PC-9 (cell line): Measurements from ENCODE around the gene BCAR3. TPM values are rescaled to one million over a fixed set of nuclear protein-coding genes. Genes with fewer than 3 reads are reported as not detected.

ENCODE experiments used
- BruUV-seq: library from RNA; stranded (reverse); fragments of 400-500 nt; replicated peaks from 2 replicates; lab custom pipeline; 2021; lab: Mats Ljungman, UMichigan
- CTCF ChIA-PET: fragments of 300-600 bp; sonication (Branson Sonifier 250); formaldehyde crosslinking; loops from one replicate; lab custom pipeline; 2022; ENCODE audit warnings: antibody characterized with exemption; lab: Charles Lee
- POLR2A ChIA-PET: fragments of 300-600 bp; sonication (Branson Sonifier 250); formaldehyde crosslinking; loops from one replicate; lab custom pipeline; 2022; ENCODE audit warnings: antibody characterized with exemption; ENCODE audit not compliant: unreplicated experiment; lab: Charles Lee
- DNase-seq, 2 experiments: peaks; one replicate each; pipeline versions ENCODE4 v3.0.0 to v3.0.0-alpha.2; 2015 to 2022; ENCODE audit warnings: mixed read lengths in 1 of 2
- H2AFZ ChIP-seq: fragments of 200-600 bp; sonication (generic); 2 replicates; pipeline ENCODE4 v1.8.1; 2017; ENCODE audit warnings: antibody characterized with exemption
- H3F3A ChIP-seq: fragments of 200-600 bp; sonication (generic); 2 replicates; pipeline ENCODE4 v1.8.1; 2017; ENCODE audit warnings: antibody characterized with exemption, mild to moderate bottlenecking, low read depth; ENCODE audit not compliant: insufficient read depth
- H3K27ac ChIP-seq: fragments of 200-600 bp; sonication (generic); 2 replicates; pipeline ENCODE4 v1.6.1; 2016; ENCODE audit warnings: mixed run types
- H3K27me3 ChIP-seq: fragments of 200-600 bp; sonication (generic); 2 replicates; pipeline ENCODE4 v1.6.1; 2016; ENCODE audit warnings: low read depth, mixed run types; ENCODE audit not compliant: insufficient read depth
- H3K36me3 ChIP-seq: fragments of 200-600 bp; sonication (generic); 2 replicates; pipeline ENCODE4 v1.6.1; 2016; ENCODE audit warnings: low read depth, mixed run types
- H3K4me1 ChIP-seq: fragments of 200-600 bp; sonication (generic); replicated peaks from 2 replicates; pipeline ENCODE4 v1.6.1; 2016; ENCODE audit warnings: mixed run types; ENCODE audit not compliant: insufficient read depth
- H3K4me2 ChIP-seq: fragments of 200-600 bp; sonication (generic); 2 replicates; pipeline ENCODE4 v1.6.1; 2017; ENCODE audit warnings: mixed run types
- H3K4me3 ChIP-seq: fragments of 200-600 bp; sonication (generic); 2 replicates; pipeline ENCODE4 v1.6.1; 2016; ENCODE audit warnings: mixed run types
- H3K79me2 ChIP-seq: fragments of 200-600 bp; sonication (generic); 2 replicates; pipeline ENCODE4 v1.6.1; 2017; ENCODE audit warnings: low read depth, mixed run types
- H3K9me2 ChIP-seq: fragments of 200-600 bp; sonication (generic); 2 replicates; pipeline ENCODE4 v1.8.1; 2017; ENCODE audit warnings: mild to moderate bottlenecking; ENCODE audit not compliant: insufficient read depth
- H3K9me3 ChIP-seq: fragments of 200-600 bp; sonication (generic); 2 replicates; pipeline ENCODE4 v1.8.1; 2016; ENCODE audit warnings: low read depth; ENCODE audit not compliant: insufficient read depth
- H4K20me1 ChIP-seq: fragments of 200-600 bp; sonication (generic); 2 replicates; pipeline ENCODE4 v1.8.1; 2017; ENCODE audit not compliant: insufficient read depth
- EZH2 ChIP-seq: fragments of 200-600 bp; sonication (generic); IDR thresholded peaks from 2 replicates; pipeline ENCODE4 v1.8.0; 2017; ENCODE audit warnings: antibody characterized with exemption, low read depth
- intact Hi-C: fragments of 100-400 bp; cut with micrococcal nuclease; formaldehyde crosslinking; loops from one replicate; pipeline ENCODE4 v1.10.0; 2022; ENCODE audit not compliant: unreplicated experiment
- total RNA-seq: library from RNA; stranded (reverse); gene quantifications from 2 replicates; pipeline ENCODE4 v1.2.3, GENCODE V29; 2021
- TF ChIP-seq, protein P1 (sequence below): fragments of 200-600 bp; sonication (generic); conservative IDR thresholded peaks from 2 replicates; pipeline ENCODE4 v1.6.1; 2017; ENCODE audit warnings: mixed run types, antibody characterized with exemption, mild to moderate bottlenecking, moderate library complexity

BCAR3 gene
- total RNA-seq, 1 experiment from 2014 or later, result 70.0 TPM

DNA sequence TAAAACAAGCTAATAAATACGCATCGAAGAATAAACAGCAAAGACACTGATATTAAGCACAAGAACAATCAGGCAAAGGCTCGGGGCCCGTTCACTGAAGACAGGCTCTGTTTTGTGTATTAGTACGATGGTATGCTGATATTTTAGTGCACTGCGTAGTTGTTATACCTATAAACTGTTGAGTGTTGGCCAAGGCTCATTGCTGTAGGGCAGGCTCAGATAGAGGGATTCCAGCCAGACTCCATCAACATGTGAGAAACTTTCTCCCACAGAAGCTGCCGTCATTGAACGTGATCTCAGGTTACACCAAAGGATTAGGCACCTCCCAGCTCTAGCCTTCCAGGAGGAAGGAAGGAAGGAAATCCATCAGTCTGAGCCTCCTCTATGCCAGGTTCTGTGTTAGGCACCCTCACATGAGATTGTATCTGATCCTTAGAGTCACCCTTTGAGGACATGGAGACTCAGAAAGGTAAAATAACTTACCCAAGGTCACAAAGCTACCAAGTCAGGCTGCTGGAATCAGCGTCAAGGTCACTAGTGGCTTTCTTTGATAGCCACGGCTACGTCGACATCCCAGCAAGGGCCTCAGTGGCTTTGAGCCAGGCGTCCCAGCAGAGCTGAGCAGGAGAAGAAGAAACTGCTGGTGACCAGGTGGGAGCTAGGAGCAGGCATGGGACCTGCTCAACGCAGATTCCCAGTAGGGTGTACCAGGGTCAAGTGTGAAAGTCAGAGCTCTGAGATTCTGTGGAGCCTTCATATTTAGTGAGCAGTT lies 14.8 kb downstream of the BCAR3 start:
- Histone ChIP-seq H3K9me2 (no peaks in the 10 kb centered on the region), H3K79me2 (peaks cover 100% of the 10 kb centered on the region), H4K20me1 (peaks cover 80% of the 10 kb centered on the region), H3K4me1 (peaks cover 100% of the 10 kb centered on the region), H3K4me3 (peak overlapping the region; percentile 3; the same call in 1 of the 2 replicates), H3K27ac (peak overlapping the region; percentile 86), H2AFZ (no peak overlapping the region), H3K4me2 (peak overlapping the region; percentile 65), H3F3A (peaks cover 100% of the 10 kb centered on the region), H3K9me3 (no peaks in the 10 kb centered on the region), H3K27me3 (no peaks in the 10 kb centered on the region), H3K36me3 (peaks cover 85% of the 10 kb centered on the region)
- BruUV-seq, result no TSS peak
- intact Hi-C loops, result no loop called here
- TF ChIP-seq EZH2, result no peak
- TF ChIP-seq, protein P1, sequence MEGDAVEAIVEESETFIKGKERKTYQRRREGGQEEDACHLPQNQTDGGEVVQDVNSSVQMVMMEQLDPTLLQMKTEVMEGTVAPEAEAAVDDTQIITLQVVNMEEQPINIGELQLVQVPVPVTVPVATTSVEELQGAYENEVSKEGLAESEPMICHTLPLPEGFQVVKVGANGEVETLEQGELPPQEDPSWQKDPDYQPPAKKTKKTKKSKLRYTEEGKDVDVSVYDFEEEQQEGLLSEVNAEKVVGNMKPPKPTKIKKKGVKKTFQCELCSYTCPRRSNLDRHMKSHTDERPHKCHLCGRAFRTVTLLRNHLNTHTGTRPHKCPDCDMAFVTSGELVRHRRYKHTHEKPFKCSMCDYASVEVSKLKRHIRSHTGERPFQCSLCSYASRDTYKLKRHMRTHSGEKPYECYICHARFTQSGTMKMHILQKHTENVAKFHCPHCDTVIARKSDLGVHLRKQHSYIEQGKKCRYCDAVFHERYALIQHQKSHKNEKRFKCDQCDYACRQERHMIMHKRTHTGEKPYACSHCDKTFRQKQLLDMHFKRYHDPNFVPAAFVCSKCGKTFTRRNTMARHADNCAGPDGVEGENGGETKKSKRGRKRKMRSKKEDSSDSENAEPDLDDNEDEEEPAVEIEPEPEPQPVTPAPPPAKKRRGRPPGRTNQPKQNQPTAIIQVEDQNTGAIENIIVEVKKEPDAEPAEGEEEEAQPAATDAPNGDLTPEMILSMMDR, result no peak
- DNase-seq, result peak; percentile 43 to 66
- ChIA-PET POLR2A (interaction anchor here (0.6 kb wide), 4 partner anchors 26 to 88 kb away, joined by 4 to 6 read pairs (median 5); no protein-coding TSS in a partner anchor), CTCF (interaction anchor here (0.5 to 1.2 kb wide), 2 partner anchors 151 to 460 kb away, joined by 3 read pairs; no protein-coding TSS in a partner anchor)

DNA sequence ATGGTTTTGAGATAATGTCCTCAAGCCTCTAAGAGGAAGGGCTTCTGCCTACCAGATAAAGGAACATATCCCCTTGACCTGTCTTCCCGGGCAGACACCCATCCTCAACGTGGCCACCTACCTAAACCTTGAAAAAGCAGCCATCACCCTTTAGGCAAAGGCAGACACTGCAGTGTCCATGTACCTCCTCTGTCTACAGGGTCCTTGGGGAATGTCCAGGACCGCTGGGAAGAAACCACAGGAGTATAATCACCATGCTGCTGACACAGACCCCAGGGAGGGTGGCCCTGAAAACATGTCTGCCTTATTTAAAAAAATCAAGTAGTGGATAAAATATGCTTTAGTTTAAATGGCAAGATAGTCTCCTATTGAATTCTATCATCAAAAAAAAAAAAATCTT lies 16.6 kb downstream of the BCAR3 start:
- no TSS peak for BruUV-seq
- Histone ChIP-seq H3K4me3 (peak overlapping the region; percentile 8; the same call in 1 of the 2 replicates), H3K4me1 (peaks cover 100% of the 10 kb centered on the region), H3F3A (peaks cover 100% of the 10 kb centered on the region), H2AFZ (no peak overlapping the region), H3K4me2 (peak overlapping the region; percentile 65), H3K27ac (peak overlapping the region; percentile 86), H3K27me3 (no peaks in the 10 kb centered on the region), H3K9me3 (no peaks in the 10 kb centered on the region), H3K9me2 (no peaks in the 10 kb centered on the region), H4K20me1 (peaks cover 67% of the 10 kb centered on the region), H3K79me2 (peaks cover 100% of the 10 kb centered on the region), H3K36me3 (peaks cover 86% of the 10 kb centered on the region)
- ChIA-PET CTCF (interaction anchor here (1.0 kb wide), 1 partner anchor 148 kb away, joined by 6 read pairs; no protein-coding TSS in a partner anchor), POLR2A (interaction anchor here (0.9 kb wide), 1 partner anchor 26 kb away, joined by 8 read pairs; no protein-coding TSS in a partner anchor)
- intact Hi-C loops, result loop anchor here (2.0 kb wide), 1 partner anchor 26 kb away; no protein-coding TSS in a partner anchor
- TF ChIP-seq, protein P1, result no peak
- no peak for TF ChIP-seq EZH2
- DNase-seq, result no peak

DNA sequence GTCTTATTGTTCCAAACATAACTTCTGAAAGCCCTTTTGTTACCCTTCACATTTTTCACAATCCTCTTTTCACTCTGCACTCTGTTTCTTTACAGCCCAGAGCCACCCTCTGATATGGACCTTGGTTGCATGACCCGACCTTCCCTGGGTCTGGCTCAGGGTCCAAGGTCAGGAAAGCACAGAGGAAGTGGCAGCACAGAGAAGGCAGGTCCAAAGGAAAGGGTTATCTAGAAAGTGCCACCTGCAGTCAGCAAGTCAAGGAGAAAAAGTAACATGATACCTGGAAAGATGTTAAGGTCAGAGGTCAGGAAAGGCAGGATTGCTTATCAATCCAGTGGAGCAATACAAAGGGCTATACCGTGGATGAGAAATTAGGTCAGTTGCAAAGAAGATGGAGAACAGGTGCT lies 18.4 kb downstream of the BCAR3 start:
- Histone ChIP-seq H3K27me3 (no peaks in the 10 kb centered on the region), H3K4me1 (peaks cover 87% of the 10 kb centered on the region), H3K9me3 (no peaks in the 10 kb centered on the region), H4K20me1 (peaks cover 65% of the 10 kb centered on the region), H3K79me2 (peaks cover 100% of the 10 kb centered on the region), H3K4me2 (peak overlapping the region; percentile 65), H3K27ac (peak overlapping the region; percentile 86), H3F3A (peaks cover 95% of the 10 kb centered on the region), H3K4me3 (peak overlapping the region; percentile 1; the same call in 1 of the 2 replicates), H3K36me3 (peaks cover 83% of the 10 kb centered on the region), H2AFZ (no peak overlapping the region), H3K9me2 (no peaks in the 10 kb centered on the region)
- no peak for DNase-seq
- intact Hi-C loops, result no loop called here
- POLR2A ChIA-PET, result interaction anchor here (1.0 kb wide), 1 partner anchor 24 kb away, joined by 3 read pairs; no protein-coding TSS in a partner anchor
- BruUV-seq, result no TSS peak
- no peak for TF ChIP-seq EZH2
- TF ChIP-seq, protein P1, result no peak
- CTCF ChIA-PET, result interaction anchor here (1.3 kb wide), 1 partner anchor 34 kb away, joined by 4 read pairs; no protein-coding TSS in a partner anchor
